NT2/D1 (cell line): ENCODE results near the gene LIPA.
"Not testable (repeated sequence)": the region's sequence is repeated elsewhere in the genome, so short reads cannot be mapped to it uniquely, and the experiment has no call there.

Source experiments
- DNase-seq: peaks from one replicate; pipeline ENCODE4 v3.0.0-alpha.2; 2011; ENCODE audit warnings: low read depth, low spot score
- H3K27me3 ChIP-seq: 2 replicates; pipeline ENCODE4 v1.6.0; 2011; ENCODE audit warnings: mild to moderate bottlenecking; ENCODE audit not compliant: insufficient read length, insufficient read depth
- H3K36me3 ChIP-seq: 2 replicates; pipeline ENCODE4 v1.6.1; 2011; ENCODE audit warnings: mild to moderate bottlenecking, low read length, mixed read lengths; ENCODE audit not compliant: insufficient read depth, insufficient read length
- H3K4me1 ChIP-seq: 2 replicates; pipeline ENCODE4 v1.5.1; 2011; ENCODE audit not compliant: insufficient read depth, insufficient read length
- H3K4me3 ChIP-seq: 2 replicates; pipeline ENCODE4 v1.5.1; 2011; ENCODE audit warnings: low read depth; ENCODE audit not compliant: insufficient read length
- H3K9ac ChIP-seq: 2 replicates; pipeline ENCODE4 v1.6.0; 2011; ENCODE audit warnings: low read depth; ENCODE audit not compliant: insufficient read length
- H3K9me3 ChIP-seq: 2 replicates; pipeline ENCODE4 v1.5.1; 2011; ENCODE audit warnings: mild to moderate bottlenecking, low read length; ENCODE audit not compliant: insufficient read depth
- SUZ12 ChIP-seq: IDR thresholded peaks from 2 replicates; pipeline ENCODE4 v1.6.1; 2011; ENCODE audit not compliant: insufficient read length, insufficient read depth; ENCODE audit errors: extremely low read depth
- YY1 ChIP-seq: IDR thresholded peaks from 2 replicates; pipeline ENCODE4 v1.6.1; 2011; ENCODE audit not compliant: insufficient read length, insufficient read depth
- ZNF274 ChIP-seq: IDR thresholded peaks from 2 replicates; pipeline ENCODE4 v1.6.1; 2011; ENCODE audit warnings: mild to moderate bottlenecking, low read depth, low read length

Gene LIPA

DNA sequence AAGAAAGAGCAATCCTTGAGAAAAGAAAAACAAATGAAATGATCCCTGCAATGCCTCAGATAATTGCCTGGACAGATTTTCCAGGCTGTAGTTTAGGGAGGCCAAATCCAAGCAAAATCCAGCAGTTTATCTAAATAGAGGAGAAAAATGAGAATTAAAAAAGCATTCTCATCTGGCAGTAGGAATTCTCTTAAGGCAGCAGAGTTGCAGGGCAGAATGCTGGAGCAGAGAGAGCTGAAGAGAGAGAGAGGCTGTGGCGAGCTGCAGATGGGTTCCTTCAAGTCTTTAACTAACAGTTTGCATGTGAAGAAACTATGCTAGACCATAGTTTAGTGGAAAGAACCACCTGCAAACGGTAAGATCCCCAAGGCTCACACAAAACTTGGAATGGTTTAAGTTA lies 6.0 kb upstream of the LIPA start:
- no peak overlapping the region for H3K9ac ChIP-seq
- H3K36me3 ChIP-seq = no peaks in the 10 kb centered on the region
- DNase-seq = no peak
- H3K27me3 ChIP-seq = no peaks in the 10 kb centered on the region
- H3K4me3 ChIP-seq = no peak overlapping the region
- H3K9me3 ChIP-seq = peaks cover 13% of the 10 kb centered on the region; the same call in 1 of the 2 replicates
- TF ChIP-seq ZNF274 (no peak), YY1 (no peak), SUZ12 (no peak)
- H3K4me1 ChIP-seq = no peaks in the 10 kb centered on the region

DNA sequence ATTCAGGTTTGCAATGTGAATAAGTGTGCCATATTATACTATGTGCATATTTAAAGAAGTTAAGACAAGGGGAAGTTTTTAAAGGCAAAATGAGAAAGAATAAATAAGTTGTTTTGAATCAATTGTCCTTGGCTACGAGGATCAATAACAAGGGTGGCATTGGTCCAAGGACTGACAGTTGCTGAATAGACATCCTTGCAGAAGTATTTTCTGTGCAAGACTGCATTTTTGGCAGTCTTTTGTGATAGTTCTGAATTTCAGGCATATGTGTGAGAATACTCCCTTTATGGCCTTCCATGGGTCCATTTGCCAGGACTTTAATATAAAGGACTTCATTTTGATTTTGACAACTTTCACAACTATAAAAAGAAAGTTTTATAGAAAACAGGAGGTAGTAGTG lies 5.4 kb upstream of the LIPA start:
- Histone ChIP-seq H3K27me3 (no peaks in the 10 kb centered on the region), H3K9me3 (peaks cover 13% of the 10 kb centered on the region; the same call in 1 of the 2 replicates), H3K9ac (no peak overlapping the region), H3K36me3 (no peaks in the 10 kb centered on the region), H3K4me3 (no peak overlapping the region), H3K4me1 (no peaks in the 10 kb centered on the region)
- no peak for TF ChIP-seq YY1
- no peak for TF ChIP-seq SUZ12
- no peak for TF ChIP-seq ZNF274
- no peak for DNase-seq

DNA sequence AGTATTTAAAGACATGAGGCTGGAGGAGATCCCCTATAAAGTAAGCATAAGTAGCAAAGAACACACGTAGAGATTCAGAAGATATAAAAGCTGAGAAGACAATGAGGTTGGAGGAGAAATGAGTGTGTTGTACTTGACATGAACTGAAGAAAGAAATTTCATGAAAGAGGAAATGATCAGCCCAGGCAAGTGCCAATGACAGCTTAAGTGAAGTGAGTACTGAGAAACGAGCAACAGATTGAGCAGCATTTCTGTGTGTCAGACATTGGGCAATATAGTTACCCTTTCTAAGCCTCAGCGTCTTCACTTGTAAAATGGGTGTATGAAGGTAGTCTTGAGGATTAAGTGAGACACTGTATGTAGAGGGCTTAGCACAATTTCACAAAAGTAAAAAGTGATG lies 4.8 kb upstream of the LIPA start:
- H3K9ac ChIP-seq = no peak overlapping the region
- DNase-seq = no peak
- peaks cover 13% of the 10 kb centered on the region; the same call in 1 of the 2 replicates for H3K9me3 ChIP-seq
- no peaks in the 10 kb centered on the region for H3K4me1 ChIP-seq
- no peaks in the 10 kb centered on the region for H3K27me3 ChIP-seq
- H3K4me3 ChIP-seq = no peak overlapping the region
- no peaks in the 10 kb centered on the region for H3K36me3 ChIP-seq
- TF ChIP-seq YY1 = no peak
- TF ChIP-seq SUZ12 = no peak
- TF ChIP-seq ZNF274 = no peak

DNA sequence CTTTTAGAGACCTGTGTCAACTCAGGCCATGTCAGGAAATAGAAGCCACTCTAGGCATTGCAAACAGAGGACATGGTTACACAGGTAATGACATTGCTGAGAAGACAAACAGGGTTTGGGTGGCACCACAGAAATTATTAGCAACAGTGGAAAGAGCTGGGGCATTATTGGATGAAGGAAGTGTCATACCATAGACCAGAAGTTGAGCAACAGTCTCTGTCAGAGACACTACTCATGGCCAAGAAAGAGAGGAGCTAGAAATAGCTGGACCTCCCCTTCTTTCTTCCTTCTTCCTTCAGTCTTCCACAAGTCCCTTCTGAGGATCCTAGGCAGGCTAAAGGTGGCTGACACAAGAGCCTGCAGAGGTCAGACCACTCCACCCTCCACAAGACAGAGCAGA lies 4.2 kb upstream of the LIPA start:
- Histone ChIP-seq H3K9ac (no peak overlapping the region), H3K4me1 (no peaks in the 10 kb centered on the region), H3K27me3 (peaks cover 4% of the 10 kb centered on the region), H3K36me3 (no peaks in the 10 kb centered on the region), H3K9me3 (peaks cover 13% of the 10 kb centered on the region; the same call in 1 of the 2 replicates), H3K4me3 (no peak overlapping the region)
- DNase-seq = no peak
- TF ChIP-seq YY1 (no peak), SUZ12 (no peak), ZNF274 (no peak)

DNA sequence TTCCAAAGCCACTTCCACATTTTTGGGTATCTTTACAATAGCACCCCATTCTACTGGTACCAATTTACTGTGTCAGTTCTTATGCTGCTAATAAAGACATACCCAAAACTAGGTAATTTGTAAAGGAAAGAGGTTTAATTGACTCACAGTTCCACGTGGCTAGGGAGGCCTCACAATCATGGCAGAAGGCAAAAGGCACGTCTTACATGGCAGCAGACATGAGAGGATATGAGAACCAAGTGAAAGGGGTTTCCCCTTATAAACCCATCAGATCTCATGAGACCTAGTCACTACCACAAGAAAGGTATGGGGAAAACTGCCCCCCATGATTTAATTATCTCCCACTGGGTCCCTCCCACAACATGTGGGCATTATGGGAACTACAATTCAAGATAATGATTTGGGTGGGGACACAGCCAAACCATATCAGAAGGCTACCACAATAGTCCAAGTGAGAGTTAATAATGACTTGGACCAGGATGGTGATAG lies 3.6 kb upstream of the LIPA start:
- H3K4me3 ChIP-seq, H3K9ac ChIP-seq, H3K36me3 ChIP-seq, H3K4me1 ChIP-seq, DNase-seq, H3K27me3 ChIP-seq: not testable (repeated sequence)
- peaks cover 13% of the 10 kb centered on the region; the same call in 1 of the 2 replicates for H3K9me3 ChIP-seq

DNA sequence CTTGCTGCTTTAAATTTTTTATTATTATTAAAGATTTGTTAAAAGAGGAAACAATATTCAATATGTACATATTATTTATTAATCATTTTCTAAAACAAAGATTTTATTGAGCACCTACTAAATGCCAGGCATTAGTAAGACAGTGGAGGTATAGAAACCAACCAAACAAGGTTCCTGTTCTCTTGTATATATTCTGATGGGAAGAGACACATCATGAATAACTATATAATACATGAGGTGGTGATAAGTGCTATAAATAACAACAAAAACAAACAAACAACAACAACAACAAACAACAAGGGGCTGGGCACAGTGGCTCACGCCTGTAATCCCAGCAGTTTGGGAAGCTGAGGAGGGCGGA lies 630 bp upstream of the LIPA start:
- peaks cover 7% of the 10 kb centered on the region for H3K27me3 ChIP-seq
- TF ChIP-seq ZNF274 (no peak), YY1 (no peak), SUZ12 (no peak)
- no peaks in the 10 kb centered on the region for H3K36me3 ChIP-seq
- DNase-seq = no peak
- H3K4me1 ChIP-seq = no peaks in the 10 kb centered on the region
- no peak overlapping the region for H3K9ac ChIP-seq
- H3K9me3 ChIP-seq = peaks cover 13% of the 10 kb centered on the region; the same call in 1 of the 2 replicates
- H3K4me3 ChIP-seq = no peak overlapping the region

DNA sequence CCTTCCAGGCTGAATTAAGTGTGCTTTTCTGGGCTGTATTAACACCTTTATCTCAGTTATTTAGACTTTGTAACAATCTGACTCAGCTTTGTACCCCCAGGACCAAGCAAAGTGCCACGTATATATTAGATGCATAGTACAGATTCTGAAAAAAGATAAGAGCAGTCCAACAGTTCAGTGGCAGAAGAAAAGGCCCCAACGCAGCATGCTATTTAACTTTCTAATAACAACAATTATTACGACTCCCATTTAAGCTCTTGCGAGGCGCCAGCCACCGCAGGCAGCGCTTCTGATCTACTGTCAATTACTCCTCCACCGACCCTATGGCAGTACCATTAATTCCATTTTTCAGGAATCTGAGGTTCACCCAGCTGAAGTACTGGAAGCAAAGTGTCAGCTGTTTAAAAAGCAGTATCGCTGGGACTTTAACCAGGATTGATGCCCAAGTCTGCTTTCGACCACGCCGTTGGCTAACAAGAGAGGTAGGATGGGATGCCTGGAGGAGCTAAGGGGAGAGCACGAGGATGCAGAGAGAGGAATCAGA lies 638 bp downstream of the LIPA start:
- peaks cover 7% of the 10 kb centered on the region for H3K27me3 ChIP-seq
- peaks cover 13% of the 10 kb centered on the region; the same call in 1 of the 2 replicates for H3K9me3 ChIP-seq
- H3K4me1 ChIP-seq = no peaks in the 10 kb centered on the region
- H3K36me3 ChIP-seq = no peaks in the 10 kb centered on the region
- peak overlapping the region; percentile 82 for H3K9ac ChIP-seq
- DNase-seq = no peak
- TF ChIP-seq ZNF274 = no peak
- TF ChIP-seq SUZ12 = no peak
- no peak for TF ChIP-seq YY1
- H3K4me3 ChIP-seq = peak overlapping the region; percentile 75
